WERI-Rb-1 (cell line): Measurements from ENCODE around the gene CAPRIN2.

Source experiments
- DNase-seq: peaks from one replicate; pipeline ENCODE4 v3.0.0-alpha.2; 2020
- H3K27ac ChIP-seq: fragments of 250-450 bp; sonication (Bioruptor Pico); 2 replicates; pipeline ENCODE4 v1.5.1; 2020; ENCODE audit warnings: mild to moderate bottlenecking, moderate library complexity
- H3K27me3 ChIP-seq: fragments of 250-450 bp; sonication (Bioruptor Pico); 2 replicates; pipeline ENCODE4 v1.5.1; 2021; ENCODE audit warnings: mild to moderate bottlenecking, low read depth, moderate library complexity; ENCODE audit not compliant: insufficient read depth, severe bottlenecking
- H3K36me3 ChIP-seq: fragments of 250-450 bp; sonication (Bioruptor Pico); 2 replicates; pipeline ENCODE4 v1.5.1; 2020; ENCODE audit warnings: mild to moderate bottlenecking, moderate library complexity
- H3K4me3 ChIP-seq: 2 replicates; pipeline ENCODE4 v1.5.1; 2011; ENCODE audit warnings: low read depth, mild to moderate bottlenecking, control low read depth, low read length
- H3K9me3 ChIP-seq: fragments of 250-450 bp; sonication (Bioruptor Pico); 2 replicates; pipeline ENCODE4 v1.5.1; 2021; ENCODE audit warnings: mild to moderate bottlenecking, moderate library complexity; ENCODE audit not compliant: severe bottlenecking
- CTCF ChIP-seq: IDR thresholded peaks from 2 replicates; pipeline ENCODE4 v1.5.1; 2011; ENCODE audit warnings: low read depth, mild to moderate bottlenecking, control low read depth, inconsistent platforms, low read length

CAPRIN2 gene

GRCh38 chr12:30661210-30661609, 93.5 kb downstream of the CAPRIN2 start:
- Histone ChIP-seq H3K27me3 (no peaks in the 10 kb centered on the region), H3K9me3 (no peaks in the 10 kb centered on the region), H3K27ac (no peak overlapping the region), H3K4me3 (no peak overlapping the region), H3K36me3 (peaks cover 36% of the 10 kb centered on the region)
- DNase-seq: no peak
- no peak for TF ChIP-seq CTCF
